ENCODE data around the gene RFESD. TPM values are rescaled to one million over a fixed set of nuclear protein-coding genes. Genes with fewer than 3 reads are reported as not detected.

RFESD gene
- total and polyA plus RNA-seq, 7 experiments from 2014 or later: 2.2 to 21.2 (median 8.8) TPM

DNA sequence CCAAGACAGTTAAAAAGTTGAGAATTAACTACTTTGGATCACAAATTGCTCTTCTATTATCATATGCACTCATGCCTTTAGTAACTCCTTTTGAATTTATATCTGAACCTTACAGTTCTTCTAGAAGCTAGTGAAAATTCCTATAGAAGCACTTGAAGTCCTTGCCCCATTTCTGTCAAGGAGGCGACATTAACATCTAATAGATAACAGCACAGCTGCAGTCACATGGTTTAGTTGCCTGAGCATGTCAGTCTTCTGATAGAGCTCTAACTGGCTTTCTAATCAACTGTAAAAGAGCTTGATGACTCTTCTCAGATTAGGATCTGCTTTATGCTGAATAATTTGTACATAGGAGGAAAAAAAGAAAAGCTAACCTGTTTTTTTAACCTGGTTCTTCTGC lies 9.0 kb downstream of the RFESD start:
- peaks cover 0 to 18% (median 0%) of the 10 kb centered on the region in 3 experiments for H3K36me3 ChIP-seq (ENCODE audit: control insufficient read depth in 2 of 3, insufficient read depth in 3 of 3, low read length in 3 of 3)
- no peak overlapping the region for H3K27ac ChIP-seq (ENCODE audit: low read depth, low read length)
- DNase-seq (no peak), ATAC-seq (no peak)
- peaks cover 6 to 41% (median 10%) of the 10 kb centered on the region in 5 donors for H3K36me3 Mint-ChIP-seq
- H3K9me3 Mint-ChIP-seq: no peaks in the 10 kb centered on the region
- no peak overlapping the region for H3K4me3 Mint-ChIP-seq
- no peak overlapping the region for H3K4me3 ChIP-seq (ENCODE audit: low read length)
- H3K27ac Mint-ChIP-seq: no peak overlapping the region
- ChIA-PET POLR2A (interaction anchor here (1.3 kb wide), 1 partner anchor 8 kb away, joined by 3 read pairs; no protein-coding TSS in a partner anchor), CTCF (interaction anchor here (0.8 kb wide), 1 partner anchor 8 kb away, joined by 3 read pairs; no protein-coding TSS in a partner anchor)
- no peaks in the 10 kb centered on the region for H3K27me3 ChIP-seq (ENCODE audit: control insufficient read depth in 2 of 2, insufficient read depth in 2 of 2, low read length in 2 of 2)
- no peaks in the 10 kb centered on the region for H3K27me3 Mint-ChIP-seq
- peaks cover 0 to 2% (median 0%) of the 10 kb centered on the region in 7 donors for H3K4me1 Mint-ChIP-seq
- no peaks in the 10 kb centered on the region for H3K9me3 ChIP-seq (ENCODE audit: control insufficient read depth in 2 of 3, low read length in 3 of 3)
- intact Hi-C loops (cut with micrococcal nuclease): no loop called here
- no peaks in the 10 kb centered on the region for H3K4me1 ChIP-seq (ENCODE audit: control insufficient read depth in 2 of 2, insufficient read depth in 2 of 2, low read length in 2 of 2)

- CTCF ChIA-PET: interaction anchor here (0.6 to 1.3 kb wide), 2 partner anchors 178 to 196 kb away, joined by 3 to 4 read pairs; no protein-coding TSS in a partner anchor
- Mint-ChIP-seq H3K36me3 (peaks cover 0 to 19% (median 0%) of the 10 kb centered on the region in 5 donors), H3K4me3 (no peak overlapping the region), H3K27me3 (peaks cover 0 to 6% (median 0%) of the 10 kb centered on the region in 5 donors), H3K4me1 (peaks cover 0 to 6% (median 3%) of the 10 kb centered on the region in 7 donors), H3K9me3 (no peaks in the 10 kb centered on the region), H3K27ac (peak overlapping the region in 1 of 9 donors; percentile 0)
- Histone ChIP-seq H3K4me3 (ENCODE audit: low read length) (no peak overlapping the region), H3K27me3 (ENCODE audit: control insufficient read depth in 2 of 2, insufficient read depth in 2 of 2, low read length in 2 of 2) (no peaks in the 10 kb centered on the region), H3K36me3 (ENCODE audit: control insufficient read depth in 2 of 3, insufficient read depth in 3 of 3, low read length in 3 of 3) (peaks cover 0 to 2% (median 0%) of the 10 kb centered on the region in 3 experiments), H3K27ac (ENCODE audit: low read depth, low read length) (no peak overlapping the region), H3K9me3 (ENCODE audit: control insufficient read depth in 2 of 3, low read length in 3 of 3) (no peaks in the 10 kb centered on the region), H3K4me1 (ENCODE audit: control insufficient read depth in 2 of 2, insufficient read depth in 2 of 2, low read length in 2 of 2) (peaks cover 0 to 5% of the 10 kb centered on the region in 2 donors)
- intact Hi-C loops (cut with micrococcal nuclease): loop anchor here in 1 of 2 donors (5.0 kb wide), 2 partner anchors 57 to 72 kb away; partner anchors contain the start of gene RHOBTB3
- POLR2A ChIA-PET: no interaction called here
- ATAC-seq: no peak
- no peak for DNase-seq
Measured at GRCh38 chr5:95660060-95660459, 13.5 kb downstream of the RFESD start.

DNA sequence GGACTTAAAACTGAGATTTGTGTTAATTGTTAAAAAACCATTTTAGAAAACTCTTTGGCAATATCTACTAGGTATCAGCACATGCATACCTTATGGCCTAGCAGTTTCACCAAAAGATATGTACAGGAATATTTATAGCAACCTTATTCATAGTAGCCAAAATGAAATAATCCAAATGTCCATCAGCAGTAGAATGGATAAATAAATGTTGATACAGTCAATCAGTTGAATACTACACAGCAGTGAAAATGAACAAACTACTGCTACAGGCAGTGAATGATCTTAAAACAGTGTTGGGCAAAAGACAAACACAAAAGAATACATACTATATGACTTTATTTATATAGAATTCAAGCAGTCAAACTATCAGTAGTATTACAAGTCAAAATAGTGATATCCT lies 16.4 kb downstream of the RFESD start:
- CTCF ChIA-PET: interaction anchor here (0.7 to 2.1 kb wide), 5 partner anchors 16 to 1331 kb away, joined by 3 to 5 read pairs (median 4); partner anchors contain the start of gene RFESD
- ATAC-seq: no peak
- Histone ChIP-seq H3K27ac (ENCODE audit: low read depth, low read length) (no peak overlapping the region), H3K9me3 (ENCODE audit: control insufficient read depth in 2 of 3, low read length in 3 of 3) (no peaks in the 10 kb centered on the region), H3K27me3 (ENCODE audit: control insufficient read depth in 2 of 2, insufficient read depth in 2 of 2, low read length in 2 of 2) (no peaks in the 10 kb centered on the region), H3K4me1 (ENCODE audit: control insufficient read depth in 2 of 2, insufficient read depth in 2 of 2, low read length in 2 of 2) (peaks cover 0 to 5% of the 10 kb centered on the region in 2 donors), H3K36me3 (ENCODE audit: control insufficient read depth in 2 of 3, insufficient read depth in 3 of 3, low read length in 3 of 3) (no peaks in the 10 kb centered on the region), H3K4me3 (ENCODE audit: low read length) (no peak overlapping the region)
- DNase-seq: no peak
- Mint-ChIP-seq H3K4me1 (peaks cover 0 to 8% (median 3%) of the 10 kb centered on the region in 7 donors), H3K9me3 (no peaks in the 10 kb centered on the region), H3K27ac (no peak overlapping the region), H3K4me3 (no peak overlapping the region), H3K36me3 (no peaks in the 10 kb centered on the region), H3K27me3 (peaks cover 0 to 8% (median 0%) of the 10 kb centered on the region in 5 donors)
- POLR2A ChIA-PET: no interaction called here
- intact Hi-C loops (cut with micrococcal nuclease): loop anchor here in 1 of 2 donors (5.0 kb wide), 2 partner anchors 54 to 69 kb away; partner anchors contain the start of gene RHOBTB3

DNA sequence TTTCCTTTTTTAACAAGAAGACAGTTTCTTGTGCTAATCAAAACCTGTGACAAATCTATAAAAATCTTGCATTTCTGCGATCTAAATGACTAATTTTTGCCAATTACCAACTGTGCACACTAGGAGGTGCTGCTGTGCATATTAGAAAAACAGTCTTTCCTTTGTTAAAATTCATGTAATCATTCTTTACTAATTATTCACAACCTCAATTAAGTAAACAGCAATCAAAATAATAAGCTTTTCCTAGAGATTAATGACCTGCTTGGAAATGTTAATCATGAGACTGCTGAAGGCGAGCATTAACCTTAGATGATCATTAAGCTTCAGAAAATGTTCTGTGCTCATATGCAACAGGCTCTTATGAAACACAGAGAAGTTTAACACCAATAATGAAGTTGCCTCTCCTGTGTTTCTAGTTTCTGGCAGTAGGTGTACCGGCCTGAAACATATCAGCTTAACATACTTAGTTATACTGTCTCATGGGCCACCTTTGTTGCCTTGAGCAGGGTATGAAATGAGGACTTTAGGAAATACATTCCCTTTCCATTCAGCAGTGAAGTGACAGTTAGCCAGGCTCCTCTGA lies 17.7 kb downstream of the RFESD start:
- peaks cover 0 to 8% (median 3%) of the 10 kb centered on the region in 7 donors for H3K4me1 Mint-ChIP-seq
- DNase-seq: peak in 5 of 9 donors; percentile 31 to 49 (median 41)
- H3K4me1 ChIP-seq (ENCODE audit: control insufficient read depth in 2 of 2, insufficient read depth in 2 of 2, low read length in 2 of 2): peaks cover 0 to 5% of the 10 kb centered on the region in 2 donors
- ATAC-seq: peak; percentile 65
- intact Hi-C loops (cut with micrococcal nuclease): loop anchor here (1.0 to 5.0 kb wide), 9 partner anchors 20 to 672 kb away; partner anchors contain the start of gene RHOBTB3 (in 1 of the 2)
- no peaks in the 10 kb centered on the region for H3K9me3 Mint-ChIP-seq
- H3K27ac Mint-ChIP-seq: no peak overlapping the region
- peaks cover 0 to 8% (median 0%) of the 10 kb centered on the region in 5 donors for H3K27me3 Mint-ChIP-seq
- no peaks in the 10 kb centered on the region for H3K36me3 ChIP-seq (ENCODE audit: control insufficient read depth in 2 of 3, insufficient read depth in 3 of 3, low read length in 3 of 3)
- no peak overlapping the region for H3K4me3 ChIP-seq (ENCODE audit: low read length)
- H3K9me3 ChIP-seq (ENCODE audit: control insufficient read depth in 2 of 3, low read length in 3 of 3): no peaks in the 10 kb centered on the region
- CTCF ChIA-PET: interaction anchor here (0.7 to 2.1 kb wide), 18 partner anchors 9 to 672 kb away, joined by 3 to 15 read pairs (median 4); partner anchors contain the start of gene RFESD
- H3K4me3 Mint-ChIP-seq: no peak overlapping the region
- H3K36me3 Mint-ChIP-seq: no peaks in the 10 kb centered on the region
- POLR2A ChIA-PET: no interaction called here
- H3K27ac ChIP-seq (ENCODE audit: low read depth, low read length): no peak overlapping the region
- no peaks in the 10 kb centered on the region for H3K27me3 ChIP-seq (ENCODE audit: control insufficient read depth in 2 of 2, insufficient read depth in 2 of 2, low read length in 2 of 2)

GRCh38 chr5:95667061-95667618 lies 20.6 kb downstream of the RFESD start:
- Histone ChIP-seq H3K4me1 (ENCODE audit: control insufficient read depth in 2 of 2, insufficient read depth in 2 of 2, low read length in 2 of 2) (peaks cover 0 to 5% of the 10 kb centered on the region in 2 donors), H3K27ac (ENCODE audit: low read depth, low read length) (no peak overlapping the region), H3K4me3 (ENCODE audit: low read length) (no peak overlapping the region), H3K27me3 (ENCODE audit: control insufficient read depth in 2 of 2, insufficient read depth in 2 of 2, low read length in 2 of 2) (no peaks in the 10 kb centered on the region), H3K9me3 (ENCODE audit: control insufficient read depth in 2 of 3, low read length in 3 of 3) (no peaks in the 10 kb centered on the region), H3K36me3 (ENCODE audit: control insufficient read depth in 2 of 3, insufficient read depth in 3 of 3, low read length in 3 of 3) (no peaks in the 10 kb centered on the region)
- Mint-ChIP-seq H3K9me3 (no peaks in the 10 kb centered on the region), H3K4me3 (no peak overlapping the region), H3K27ac (no peak overlapping the region), H3K36me3 (peaks cover 0 to 4% (median 0%) of the 10 kb centered on the region in 5 donors), H3K4me1 (peaks cover 0 to 8% (median 3%) of the 10 kb centered on the region in 7 donors), H3K27me3 (peaks cover 0 to 13% (median 0%) of the 10 kb centered on the region in 5 donors)
- ATAC-seq: no peak
- POLR2A ChIA-PET: interaction anchor here (0.9 kb wide), 1 partner anchor 45 kb away, joined by 3 read pairs; no protein-coding TSS in a partner anchor
- CTCF ChIA-PET: interaction anchor here (0.5 to 2.3 kb wide), 4 partner anchors 34 to 878 kb away, joined by 3 to 8 read pairs (median 4); no protein-coding TSS in a partner anchor
- no peak for DNase-seq
- intact Hi-C loops (cut with micrococcal nuclease): no loop called here

- Histone ChIP-seq H3K27me3 (ENCODE audit: control insufficient read depth in 2 of 2, insufficient read depth in 2 of 2, low read length in 2 of 2) (no peaks in the 10 kb centered on the region), H3K4me1 (ENCODE audit: control insufficient read depth in 2 of 2, insufficient read depth in 2 of 2, low read length in 2 of 2) (peaks cover 0 to 5% of the 10 kb centered on the region in 2 donors), H3K27ac (ENCODE audit: low read depth, low read length) (no peak overlapping the region), H3K9me3 (ENCODE audit: control insufficient read depth in 2 of 3, low read length in 3 of 3) (no peaks in the 10 kb centered on the region), H3K4me3 (ENCODE audit: low read length) (no peak overlapping the region), H3K36me3 (ENCODE audit: control insufficient read depth in 2 of 3, insufficient read depth in 3 of 3, low read length in 3 of 3) (no peaks in the 10 kb centered on the region)
- DNase-seq (no peak), ATAC-seq (no peak)
- intact Hi-C loops (cut with micrococcal nuclease): no loop called here
- peaks cover 0 to 8% (median 6%) of the 10 kb centered on the region in 7 donors for H3K4me1 Mint-ChIP-seq
- peaks cover 0 to 10% (median 0%) of the 10 kb centered on the region in 5 donors for H3K27me3 Mint-ChIP-seq
- POLR2A ChIA-PET: no interaction called here
- no peak overlapping the region for H3K27ac Mint-ChIP-seq
- peaks cover 0 to 4% (median 0%) of the 10 kb centered on the region in 5 donors for H3K36me3 Mint-ChIP-seq
- no peaks in the 10 kb centered on the region for H3K9me3 Mint-ChIP-seq
- no peak overlapping the region for H3K4me3 Mint-ChIP-seq
- CTCF ChIA-PET: interaction anchor here (0.6 to 2.3 kb wide), 2 partner anchors 114 to 877 kb away, joined by 3 to 8 read pairs; no protein-coding TSS in a partner anchor
Measured at GRCh38 chr5:95667678-95668077, 21.1 kb downstream of the RFESD start.

All from naive thymus-derived CD4-positive, alpha-beta T cell (primary cell).